HG03175 (cell line): ENCODE data around the gene TLE2.
A peak's percentile ranks its signal among the peaks of the same experiment; 100 is the strongest.

ENCODE experiments used
- ATAC-seq: cut with Tn5 transposase; IDR thresholded peaks from one replicate; pipeline ENCODE4 v1.9.1; 2021; ENCODE audit warnings: mild to moderate bottlenecking, moderate library complexity; ENCODE audit not compliant: unreplicated experiment

The TLE2 gene

DNA sequence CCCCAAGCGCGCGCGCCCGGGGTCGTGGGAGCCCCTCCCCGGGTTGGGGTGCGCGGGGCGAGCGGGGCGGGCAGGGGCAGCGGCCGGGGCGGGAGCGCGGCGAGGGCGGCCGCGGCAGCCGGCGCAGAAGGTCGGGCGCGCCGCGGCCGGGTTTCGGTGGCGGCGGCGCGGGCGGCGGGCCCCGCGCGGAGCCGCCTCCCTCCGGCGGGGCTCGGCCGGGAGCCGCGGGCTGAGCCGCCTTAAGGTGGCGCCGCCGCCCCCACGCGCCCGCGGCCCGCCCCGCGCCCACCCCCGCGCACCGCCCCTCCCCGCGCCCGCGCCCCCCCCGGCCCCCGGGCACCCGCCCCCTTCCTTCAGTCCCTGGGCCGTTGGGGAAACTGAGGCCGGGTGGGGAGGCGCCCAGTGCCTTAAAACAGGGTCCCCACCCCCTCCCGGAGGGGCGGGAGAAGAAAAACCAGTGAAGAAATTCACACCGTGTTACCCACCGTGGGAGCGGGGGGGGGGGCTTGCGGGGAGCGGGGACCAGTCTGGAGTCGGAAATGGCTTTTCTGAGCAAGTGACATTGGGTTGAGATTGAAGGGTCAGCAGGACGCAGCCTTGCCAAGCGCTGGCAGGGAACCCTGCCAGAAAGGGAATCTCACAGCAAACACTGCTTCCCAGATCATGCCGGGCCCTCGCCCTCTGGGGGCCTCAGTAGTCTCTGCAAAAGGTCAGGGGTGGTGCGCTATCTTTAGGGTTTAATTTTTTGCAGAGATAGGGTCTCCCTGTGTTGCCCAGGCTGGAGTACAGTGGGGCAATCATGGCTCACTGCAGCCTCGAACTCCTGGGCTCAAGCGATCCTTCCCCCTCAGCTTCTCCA, at the start of gene TLE2:
TSS of gene TLE2 (minus strand) at position 216 of the 859 bp plus-strand sequence. CDS start 376 bp downstream, outside the sequence.
- no peak for ATAC-seq

DNA sequence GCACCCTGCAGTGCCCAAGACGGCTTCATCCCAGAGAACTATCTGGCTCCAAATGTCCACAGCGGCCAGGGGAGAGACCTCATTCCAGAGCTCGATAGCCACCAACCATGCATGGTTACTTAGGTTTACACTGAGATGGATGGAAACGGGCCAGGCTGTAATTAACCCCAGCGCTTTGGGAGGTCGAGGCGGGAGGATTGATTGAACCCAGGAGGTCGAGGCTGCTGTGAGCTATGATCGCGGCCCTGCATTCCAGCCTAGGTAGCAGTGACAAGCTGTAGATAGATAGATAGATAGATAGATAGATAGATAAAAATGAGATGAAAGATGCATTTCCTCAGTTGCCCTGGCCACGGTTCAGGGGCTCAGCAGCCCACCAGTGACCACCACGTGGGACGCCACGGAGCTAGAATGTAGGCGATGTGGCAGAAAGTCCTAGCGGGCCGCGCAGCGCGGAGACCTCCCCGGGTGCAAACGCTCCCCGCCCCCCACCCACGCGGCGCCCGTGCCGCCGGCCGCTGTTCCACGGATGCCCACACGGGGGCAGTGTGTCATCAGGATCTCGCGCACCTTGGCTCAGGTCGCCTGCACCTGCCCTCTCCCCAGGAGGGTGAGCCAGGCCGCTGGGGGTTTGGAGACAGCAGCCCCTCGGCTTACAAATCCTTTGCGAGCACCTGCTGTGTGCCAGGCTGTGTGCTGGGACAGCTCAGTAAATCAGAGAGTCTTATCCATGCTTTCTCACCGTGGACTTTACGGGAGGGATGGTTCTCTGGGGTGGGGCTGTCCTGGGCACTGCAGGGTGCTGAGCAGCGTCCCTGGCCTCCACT, 46.7 kb upstream of the TLE2 start:
- no peak for ATAC-seq

DNA sequence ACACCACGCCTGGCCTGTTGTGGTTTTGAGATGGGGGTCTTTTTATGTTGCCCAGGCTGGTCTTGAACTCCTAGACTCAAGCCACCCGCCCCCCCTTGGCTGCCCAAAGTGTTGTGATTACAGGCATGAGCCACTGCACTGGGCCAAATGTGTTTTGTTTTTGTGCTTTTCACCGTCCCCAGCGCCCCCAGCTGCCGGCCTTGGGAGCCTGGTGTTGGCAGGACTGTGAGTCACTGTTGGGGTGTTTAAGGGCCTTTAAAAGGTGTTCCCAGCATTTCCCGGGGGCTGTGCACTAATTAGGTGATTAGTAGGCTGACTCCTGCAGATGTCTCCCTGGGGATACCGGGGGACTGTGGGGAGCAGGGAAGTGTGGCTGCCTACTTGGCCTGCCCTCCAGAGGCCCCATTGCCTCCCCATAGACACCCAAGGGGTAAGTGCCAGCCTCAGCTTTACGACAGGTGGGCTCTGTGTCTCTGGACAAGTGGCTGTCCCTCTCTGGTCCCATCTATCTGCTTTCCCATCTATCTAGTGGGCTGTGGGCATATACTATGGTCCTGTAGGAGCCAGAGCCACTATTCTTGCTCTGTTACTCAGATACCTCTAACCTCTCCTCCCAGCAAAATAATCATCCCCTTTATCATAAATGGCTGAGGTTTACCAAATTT, 45.0 kb upstream of the TLE2 start:
- no peak for ATAC-seq

GRCh38 chr19:3073159-3073563, 44.1 kb upstream of the TLE2 start:
- ATAC-seq, result no peak

DNA sequence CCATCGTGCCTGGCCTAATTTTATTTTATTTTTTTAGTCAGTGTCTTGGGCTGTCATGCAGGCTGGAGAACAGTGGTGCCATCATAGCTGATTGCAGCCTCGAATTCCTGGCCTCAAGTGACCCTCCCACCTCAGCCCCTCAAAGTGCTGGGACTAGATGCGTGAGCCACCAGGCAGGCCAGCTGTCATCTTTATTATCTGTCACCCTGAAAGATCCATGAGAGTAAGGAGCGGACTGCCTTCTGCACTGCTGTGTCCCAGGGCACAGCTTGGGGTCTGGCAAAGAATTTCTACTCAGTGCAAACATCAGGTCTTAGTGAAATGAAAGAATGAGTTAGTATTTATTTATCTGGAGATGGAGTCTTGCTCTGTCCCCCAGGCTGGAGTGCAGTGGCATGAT, 42.7 kb upstream of the TLE2 start:
- ATAC-seq, result no peak

- no peak for ATAC-seq
These were observed 39.0 kb upstream of the TLE2 start for GRCh38 chr19:3068071-3068470.

DNA sequence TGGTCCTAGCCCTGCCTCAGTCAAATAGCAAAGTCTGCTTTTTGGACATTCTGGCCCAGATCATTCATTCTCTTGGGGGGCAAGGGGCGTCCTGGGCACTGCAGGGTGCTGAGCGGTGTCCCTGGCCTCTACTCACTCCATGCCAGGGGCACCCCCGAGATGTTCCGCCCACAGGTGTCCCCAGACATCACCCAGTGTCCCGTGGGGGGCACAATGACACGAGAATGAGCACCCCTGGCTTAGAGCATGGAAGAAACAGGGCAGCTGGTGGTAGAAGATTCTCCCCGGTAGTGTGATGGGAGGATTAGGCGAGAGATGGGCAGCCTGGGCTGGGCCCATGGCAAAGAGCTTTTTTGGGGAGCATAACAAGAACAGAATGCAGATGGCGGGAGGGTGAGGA, 38.5 kb upstream of the TLE2 start:
- ATAC-seq, result no peak

- no peak for ATAC-seq
These were observed 37.5 kb upstream of the TLE2 start for GRCh38 chr19:3066482-3067049.

- peak; percentile 62 for ATAC-seq
These were observed 36.7 kb upstream of the TLE2 start for GRCh38 chr19:3065675-3066357.

DNA sequence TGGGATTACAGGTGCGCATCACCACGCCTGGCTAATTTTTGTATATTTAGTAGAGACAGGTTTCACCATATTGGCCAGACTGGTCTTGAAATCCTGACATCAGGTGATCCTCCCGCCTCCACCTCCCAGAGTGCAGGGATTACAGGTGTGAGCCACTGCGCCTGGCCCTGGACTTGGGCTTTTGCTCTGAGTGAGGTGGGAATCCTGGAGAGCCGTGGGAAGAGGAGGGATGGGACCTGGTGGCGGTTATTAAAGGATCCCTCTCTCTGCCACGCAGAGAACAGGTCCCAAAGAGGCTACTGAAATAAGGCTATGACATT, 34.9 kb upstream of the TLE2 start:
- no peak for ATAC-seq

DNA sequence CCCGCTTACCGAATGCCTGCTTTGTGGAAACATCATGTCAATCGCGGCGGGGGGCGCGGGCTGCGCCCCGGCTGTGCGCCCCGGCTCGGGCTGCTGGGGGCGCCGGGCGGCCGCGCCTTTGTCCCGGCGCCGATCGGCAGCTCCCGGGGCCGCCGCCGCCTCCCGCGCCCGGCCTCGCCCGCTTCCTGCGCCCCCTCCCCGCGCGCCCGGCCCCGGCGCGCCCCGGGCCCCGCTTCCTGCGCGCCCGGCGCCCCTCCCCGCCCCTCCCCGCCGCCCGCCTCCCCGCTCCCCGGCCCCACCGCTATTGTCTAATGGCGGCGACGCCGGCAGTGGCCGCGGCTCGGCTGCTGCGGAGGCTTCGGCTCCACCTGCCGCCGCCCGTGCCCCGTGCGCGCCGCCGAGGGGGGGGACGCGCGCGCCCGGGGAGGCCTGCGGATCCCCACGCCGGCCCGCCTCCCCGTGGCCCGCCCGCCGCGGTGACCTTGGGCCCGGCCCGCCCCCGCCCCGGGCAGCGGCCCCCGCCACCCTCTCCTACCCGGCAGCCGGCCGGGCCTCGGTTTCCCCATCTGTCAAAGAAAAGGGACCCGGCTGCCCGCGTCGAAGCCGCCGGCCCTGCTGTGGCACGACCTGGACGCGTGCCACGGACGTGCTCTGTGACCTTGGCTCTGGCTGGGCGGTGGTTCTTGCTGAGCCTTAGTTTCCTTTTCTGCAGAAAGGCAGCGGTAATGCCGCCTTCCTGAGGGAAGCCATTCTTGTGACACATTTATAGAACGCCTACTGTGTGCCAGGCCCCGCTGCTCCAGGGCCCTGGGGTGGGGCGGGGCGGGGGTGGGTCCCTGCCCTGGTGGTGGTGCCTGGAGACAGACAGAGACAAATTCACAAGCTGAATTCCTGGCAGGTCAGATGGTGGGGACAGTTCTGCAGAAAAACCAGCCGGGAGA, 33.4 kb upstream of the TLE2 start, which contains the start of gene TLE5:
TSS of gene TLE5 (minus strand) at position 331 of the 941 bp plus-strand sequence. CDS start at position 36, 295 bp downstream.
- no peak for ATAC-seq

DNA sequence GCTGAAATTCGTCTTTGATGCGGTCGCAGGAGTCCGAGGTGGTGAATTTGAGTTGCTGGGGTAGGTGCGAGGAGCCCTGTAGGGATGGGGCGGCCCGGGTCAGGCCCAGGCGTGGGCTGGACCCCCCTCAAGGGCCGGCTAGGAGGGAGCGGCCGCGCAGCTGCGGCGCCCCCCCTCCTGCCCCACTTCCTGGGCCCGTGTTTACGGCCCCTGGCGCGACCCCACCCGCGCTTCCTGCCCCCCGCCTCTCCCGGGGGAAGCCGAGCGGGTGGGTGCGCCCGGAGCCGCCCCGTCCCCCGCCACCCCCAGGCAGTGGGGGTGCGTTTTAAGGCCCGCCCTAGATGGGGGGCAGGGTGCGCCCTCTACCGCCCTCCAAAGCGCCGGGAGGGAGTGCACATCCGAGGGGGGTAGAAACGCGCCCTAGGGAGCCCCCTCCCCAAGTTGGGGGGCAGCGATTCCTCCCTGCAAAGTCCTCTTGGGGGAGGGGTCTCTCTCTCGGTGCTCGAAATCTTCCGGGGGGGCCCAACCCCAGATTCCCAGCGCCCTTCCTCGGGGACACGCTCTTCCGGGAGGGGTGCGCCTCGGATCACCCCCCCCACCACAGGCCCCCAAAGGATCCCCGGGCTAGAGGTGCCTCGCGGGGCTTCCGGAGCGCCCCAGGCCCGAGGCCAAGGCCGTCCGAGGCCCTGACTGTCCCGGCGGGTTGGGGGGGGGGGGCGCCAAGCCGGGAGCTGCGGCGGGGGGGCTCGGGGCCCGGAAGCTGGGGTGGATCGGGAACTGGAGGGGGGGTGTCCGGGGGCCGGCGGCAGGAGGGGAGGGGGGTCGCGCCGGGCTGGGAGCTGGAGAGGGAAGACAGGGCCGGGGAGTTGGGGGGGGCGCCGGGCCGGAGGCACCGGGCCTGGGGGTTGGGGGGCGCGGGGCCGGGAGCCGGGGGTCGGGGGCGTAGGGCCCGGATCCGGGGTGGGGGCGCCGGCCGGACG, 32.4 kb upstream of the TLE2 start:
- no peak for ATAC-seq

GRCh38 chr19:3060857-3061181, 31.7 kb upstream of the TLE2 start:
- no peak for ATAC-seq

- ATAC-seq, result no peak
These were observed 30.6 kb upstream of the TLE2 start for GRCh38 chr19:3059653-3060052.

GRCh38 chr19:3058821-3059314, 29.8 kb upstream of the TLE2 start:
- no peak for ATAC-seq

- no peak for ATAC-seq
These were observed 29.1 kb upstream of the TLE2 start for GRCh38 chr19:3058009-3058820.

GRCh38 chr19:3057275-3057714, 28.2 kb upstream of the TLE2 start:
- no peak for ATAC-seq
